DMS114 treated with DMSO at 0.1 percent for 48 hours (cell line): ENCODE data around the gene TMX4.
"Not testable (repeated sequence)": the region's sequence is repeated elsewhere in the genome, so short reads cannot be mapped to it uniquely, and the experiment has no call there.

Experiments
- DNase-seq: peaks from one replicate; lab custom pipeline; 2025; ENCODE audit not compliant: unreplicated experiment; lab: John Stamatoyannopoulos, UW

TMX4 gene

DNA sequence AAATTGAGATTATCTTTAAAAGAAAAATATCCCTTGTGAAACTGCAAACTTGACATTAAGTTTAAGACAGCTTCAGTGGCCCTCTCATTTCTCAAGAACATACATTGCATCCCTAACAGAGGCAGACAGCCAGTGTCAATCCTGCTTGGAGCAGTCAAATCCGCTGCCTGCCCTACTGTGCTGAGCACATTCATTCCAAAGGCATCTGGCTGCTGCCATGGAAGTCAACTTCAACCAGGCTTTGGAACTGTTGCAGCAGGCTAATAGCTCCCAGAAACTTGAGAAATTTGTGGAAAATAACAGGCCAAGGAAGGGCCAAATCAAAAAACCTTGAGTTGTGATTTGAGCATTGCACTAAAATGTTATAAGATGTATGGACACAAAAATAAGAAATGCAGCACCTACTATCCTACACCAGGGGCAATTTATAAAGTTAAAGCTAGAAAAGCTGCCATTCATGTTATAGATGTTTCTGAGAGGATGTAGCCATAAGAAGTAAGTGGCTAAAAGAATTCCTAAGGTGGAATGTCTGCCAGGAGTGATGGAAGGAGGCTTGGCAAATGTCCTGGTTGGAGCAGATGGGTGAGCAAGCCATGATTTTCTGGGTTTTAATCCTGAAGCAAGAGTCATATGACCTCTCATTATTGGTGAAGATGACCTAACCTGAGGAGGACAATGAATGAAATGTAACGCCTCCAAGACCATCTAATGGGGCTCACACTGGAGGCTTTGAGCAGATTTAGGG, 47.9 kb downstream of the TMX4 start:
- no peak for DNase-seq

DNA sequence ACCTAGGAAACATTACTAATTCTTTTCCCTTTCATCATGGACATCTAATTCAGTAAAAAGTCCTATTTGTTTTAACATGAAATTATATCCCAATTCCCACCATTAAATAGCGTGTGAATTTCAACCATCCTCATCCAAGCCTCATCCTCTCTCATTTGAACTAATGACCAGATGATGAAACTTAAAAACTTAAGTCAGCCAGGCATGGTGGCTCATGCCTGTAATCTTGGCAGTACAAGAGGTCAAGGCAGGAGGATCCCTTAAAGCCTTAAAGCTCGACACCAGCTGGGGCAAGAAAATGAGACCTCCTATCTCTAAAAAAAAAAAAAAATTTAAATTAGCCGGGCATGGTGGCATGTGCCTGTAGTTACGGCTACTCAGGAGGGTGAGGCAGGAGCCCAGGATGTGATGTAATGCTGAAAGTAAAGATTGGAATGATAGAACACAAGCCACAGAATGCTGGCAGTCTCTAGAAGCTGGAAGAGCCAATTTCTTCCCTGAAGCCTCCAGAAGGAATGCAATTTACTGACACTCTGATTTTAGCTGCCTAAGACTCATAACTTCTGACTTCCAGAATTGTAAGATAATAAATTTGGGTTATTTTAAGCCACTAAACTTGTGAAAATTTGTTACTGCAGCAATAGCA, 52.2 kb downstream of the TMX4 start:
- no peak for DNase-seq

DNA sequence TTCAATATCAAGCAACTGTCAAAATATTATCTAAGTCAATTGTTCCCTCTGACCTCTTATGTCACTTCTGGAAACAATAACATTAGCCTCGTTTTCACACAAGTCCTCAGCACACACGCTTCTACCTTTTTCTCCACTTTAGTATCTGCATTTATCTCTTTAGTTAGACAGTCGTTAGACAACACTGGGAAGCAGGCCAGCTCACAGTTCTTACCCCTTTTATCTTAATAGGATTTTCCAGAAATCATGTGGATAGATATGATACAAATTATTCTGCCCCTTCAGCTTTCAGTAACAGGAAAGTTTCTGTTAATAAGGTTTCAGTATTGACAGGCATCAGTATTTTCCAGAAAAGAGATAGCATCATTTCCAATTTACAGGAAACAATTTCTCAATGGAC, 53.4 kb downstream of the TMX4 start:
- DNase-seq = no peak

DNA sequence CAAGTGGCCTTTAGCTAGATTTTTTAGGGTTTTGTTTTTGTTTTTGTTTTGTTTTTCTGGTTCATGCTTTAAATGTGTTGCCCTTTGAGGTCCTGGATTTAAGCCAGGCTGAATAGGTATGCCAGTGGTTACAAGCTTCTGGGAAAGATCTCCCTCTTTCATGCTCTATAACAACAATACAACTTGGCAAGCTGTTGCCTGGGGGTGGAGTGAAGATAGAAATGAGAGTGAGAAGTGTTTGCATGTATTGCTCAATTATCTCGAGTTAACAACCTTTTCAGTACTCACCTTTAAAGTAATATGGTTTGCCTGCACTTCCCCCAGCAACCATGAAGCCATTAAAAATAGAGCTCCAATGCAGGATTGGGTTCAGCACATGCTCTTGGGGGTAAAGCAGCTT, 60.1 kb downstream of the TMX4 start:
- no peak for DNase-seq

DNA sequence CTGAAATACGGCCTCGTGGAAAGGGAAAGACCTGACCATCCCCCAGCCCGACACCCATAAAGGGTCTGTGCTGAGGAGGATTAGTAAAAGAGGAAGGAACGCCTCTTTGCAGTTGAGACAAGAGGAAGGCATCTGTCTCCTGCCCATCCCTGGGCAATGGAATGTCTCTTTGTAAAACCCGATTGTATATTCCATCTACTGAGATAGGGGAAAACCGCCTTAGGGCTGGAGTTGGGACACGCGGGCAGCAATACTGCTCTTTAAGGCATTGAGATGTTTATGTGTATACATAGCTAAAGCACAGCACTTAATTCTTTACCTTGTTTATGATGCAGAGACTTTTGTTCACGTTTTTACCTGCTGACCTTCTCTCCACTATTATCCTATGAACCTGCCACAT, 63.0 kb downstream of the TMX4 start:
- not testable (repeated sequence) for DNase-seq

DNA sequence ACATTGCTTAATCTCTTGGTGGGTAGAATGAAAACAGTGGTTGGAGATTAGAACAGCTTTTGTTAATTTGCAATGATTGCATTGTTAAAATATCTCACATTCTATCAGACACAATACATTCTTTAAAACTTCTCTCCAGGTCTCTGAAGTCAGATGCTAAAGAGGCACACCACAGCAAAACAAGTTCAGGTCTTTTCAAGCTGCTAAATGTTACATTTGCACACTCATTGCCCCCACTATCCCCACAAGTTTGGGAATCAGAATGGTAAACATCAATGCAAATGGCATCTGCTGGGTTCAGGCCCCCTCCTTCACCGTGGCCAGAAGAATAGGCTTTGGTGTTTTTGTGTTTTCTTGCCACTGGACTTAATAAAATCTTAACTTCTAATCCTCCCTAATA, 69.2 kb downstream of the TMX4 start:
- DNase-seq = no peak

DNA sequence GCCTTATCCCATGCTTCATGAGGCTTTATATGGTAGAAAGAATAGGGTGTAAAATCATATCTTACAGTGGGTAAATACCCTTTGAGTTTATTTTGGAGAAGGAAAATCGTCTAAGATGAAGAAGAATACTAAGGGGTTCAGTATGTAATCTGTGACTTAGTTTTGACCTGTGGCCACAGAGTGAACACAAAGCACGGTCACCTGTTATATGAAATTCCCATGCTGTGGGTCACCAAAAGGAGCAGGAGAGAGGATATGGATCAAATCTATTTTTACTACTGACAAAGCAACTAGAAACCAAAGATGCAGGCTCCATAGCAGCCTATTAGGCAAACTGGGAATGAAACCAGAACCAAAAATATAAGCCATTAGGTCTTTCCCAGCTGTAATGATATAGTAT, 75.7 kb downstream of the TMX4 start:
- no peak for DNase-seq

DNA sequence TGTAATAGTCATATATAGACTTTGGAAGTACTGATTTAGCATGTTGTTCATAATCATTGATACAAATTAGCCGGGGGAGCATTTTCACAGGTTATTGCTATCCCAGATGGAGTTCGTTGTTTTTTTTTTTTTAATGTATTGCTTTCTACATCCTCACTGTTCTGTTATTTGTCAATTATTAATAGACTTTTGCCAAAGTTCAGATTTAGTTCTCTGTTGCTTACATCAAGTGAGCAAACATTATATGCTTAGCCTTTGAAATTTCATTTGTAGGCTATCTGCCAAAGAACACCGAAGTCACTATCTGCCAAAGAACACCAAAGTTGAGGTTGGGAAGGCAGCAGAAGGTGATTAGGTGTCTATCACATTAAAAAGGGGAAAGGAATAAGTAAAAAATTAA, 79.2 kb downstream of the TMX4 start, which contains the start of gene HAO1:
TSS of gene HAO1 (minus strand) at position 118 of the 400 bp plus-strand sequence. CDS start at position 82, 36 bp downstream.
- no peak for DNase-seq

DNA sequence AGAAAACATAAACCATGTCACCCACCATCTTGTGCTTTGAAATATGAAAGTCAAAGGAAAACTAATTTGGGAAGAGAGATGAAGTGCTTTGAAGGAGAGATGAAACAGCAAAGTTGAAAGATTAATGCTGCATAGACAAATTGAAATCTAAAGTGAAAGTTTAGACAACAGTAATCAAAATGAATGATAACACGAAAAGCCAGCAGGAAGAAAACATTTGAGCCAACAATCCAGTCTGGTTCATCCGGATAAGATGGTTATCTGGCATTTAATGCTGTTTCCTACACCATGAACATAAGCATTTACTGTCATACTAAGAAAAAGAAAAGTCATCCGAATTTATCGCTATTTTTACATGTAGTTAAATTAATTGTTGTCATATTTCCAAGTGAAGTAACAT, 79.9 kb downstream of the TMX4 start:
- no peak for DNase-seq

DNA sequence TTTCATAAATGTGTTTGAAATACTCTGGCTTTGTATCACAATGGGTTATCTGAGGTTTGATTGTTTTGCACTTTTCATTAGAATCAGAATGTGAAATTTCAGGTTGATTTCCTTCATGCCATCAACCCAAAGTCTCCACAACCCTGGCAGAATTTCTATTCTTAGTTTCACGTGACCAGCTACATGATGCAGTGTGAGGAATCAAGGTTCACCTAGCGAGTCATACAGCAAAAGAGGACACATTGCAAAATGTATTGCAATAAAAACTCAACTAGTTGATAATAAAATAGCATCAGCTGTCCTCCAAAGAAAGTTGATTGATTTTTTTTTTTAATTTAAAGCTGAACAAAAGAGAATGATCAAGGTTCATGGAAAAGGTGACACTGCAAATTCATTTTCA, 81.5 kb downstream of the TMX4 start:
- DNase-seq = no peak

DNA sequence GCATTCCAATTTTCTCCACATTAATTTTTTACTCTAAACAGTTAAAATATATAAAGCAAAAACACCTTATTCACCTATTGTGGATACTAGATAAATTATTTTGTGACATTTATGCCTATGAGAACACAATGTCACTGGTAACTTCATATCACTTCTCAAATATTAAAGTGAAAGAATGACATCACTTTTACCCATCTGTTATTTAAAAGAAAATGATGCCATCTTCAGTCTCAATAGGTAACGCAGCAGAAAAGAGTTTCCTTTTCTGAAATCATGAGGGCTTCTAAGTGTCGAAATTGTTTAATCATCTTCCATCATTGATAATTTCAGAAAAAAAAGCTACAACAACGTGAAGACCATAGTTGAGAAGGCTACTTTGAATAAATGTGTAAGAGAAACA, 82.2 kb downstream of the TMX4 start:
- no peak for DNase-seq

DNA sequence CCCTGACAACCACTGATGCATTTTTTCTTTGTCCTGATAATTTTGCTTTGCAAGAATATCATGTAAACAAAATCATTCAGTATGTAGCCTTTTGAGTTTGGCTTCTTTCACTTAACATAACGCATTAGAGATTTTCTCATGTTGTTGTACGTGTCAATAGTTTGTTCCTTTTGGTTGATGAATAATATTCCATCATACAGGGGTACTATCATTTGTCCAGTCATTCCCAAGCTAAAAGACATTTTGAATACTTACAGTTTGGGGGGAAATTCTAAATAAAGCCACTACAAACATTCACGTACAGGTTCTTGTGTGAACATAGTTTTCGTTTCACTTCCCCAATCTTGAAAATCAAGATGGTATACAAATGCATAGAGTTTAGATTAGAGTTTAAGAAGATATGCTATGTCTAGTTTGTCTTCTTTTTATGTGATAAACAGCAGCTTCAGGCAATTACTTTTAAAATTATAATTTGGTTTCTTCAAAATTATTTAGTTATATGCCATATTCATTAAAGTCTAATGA, 84.5 kb downstream of the TMX4 start:
- no peak for DNase-seq

DNA sequence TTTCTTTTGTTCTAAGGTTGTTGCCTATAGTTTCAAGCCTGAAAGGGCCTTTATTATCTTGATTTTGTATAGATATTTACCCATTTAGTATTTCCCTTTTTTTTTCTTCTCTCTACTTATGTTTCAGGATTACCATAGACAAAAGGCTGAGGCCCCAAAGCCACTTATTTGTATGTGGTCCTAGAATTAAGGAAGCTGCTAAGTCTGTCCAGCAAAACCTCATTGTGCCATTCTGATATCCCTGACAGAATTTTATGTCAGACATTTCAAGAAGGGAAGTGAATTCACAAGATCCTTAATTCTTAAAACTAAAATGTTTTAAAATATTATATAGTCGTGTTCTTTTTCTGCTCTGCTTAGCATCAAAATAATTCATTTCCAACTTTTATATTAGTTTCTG, 86.2 kb downstream of the TMX4 start:
- DNase-seq = no peak

DNA sequence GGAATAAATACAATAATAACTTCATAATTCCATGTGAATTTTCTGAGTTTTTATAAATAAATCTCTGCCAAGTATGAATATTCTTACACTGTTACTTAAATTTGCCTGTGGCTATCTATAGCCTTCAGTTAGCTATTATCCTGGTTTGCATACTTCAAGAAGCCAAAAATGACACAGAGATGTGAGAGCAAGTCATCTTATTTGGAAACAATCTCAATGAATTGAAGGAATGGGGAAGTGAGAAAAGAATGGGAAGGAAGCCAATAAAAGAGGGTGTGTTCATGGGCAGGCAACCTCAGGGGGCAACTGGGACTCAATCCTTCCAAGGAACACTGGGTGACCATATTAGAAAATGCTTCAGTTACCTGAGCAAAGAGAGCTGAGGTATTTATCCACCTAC, 89.2 kb downstream of the TMX4 start:
- no peak for DNase-seq
